BLaER1 (cell line): ENCODE data around the gene KCNK7.

ENCODE experiments used
- H3K27ac ChIP-seq: shearing (Covaris generic); formaldehyde crosslinking; 2 replicates; pipeline ENCODE4 v1.8.1; 2022
- H3K27me3 ChIP-seq: shearing (Covaris generic); formaldehyde crosslinking; 2 replicates; pipeline ENCODE4 v1.8.1; 2022
- H3K36me3 ChIP-seq: shearing (Covaris generic); formaldehyde crosslinking; 2 replicates; pipeline ENCODE4 v1.8.1; 2022
- H3K4me1 ChIP-seq: shearing (Covaris generic); formaldehyde crosslinking; 2 replicates; pipeline ENCODE4 v1.8.1; 2022
- H3K4me2 ChIP-seq: shearing (Covaris generic); formaldehyde crosslinking; 2 replicates; pipeline ENCODE4 v1.8.1; 2022
- H3K4me3 ChIP-seq: shearing (Covaris generic); formaldehyde crosslinking; 2 replicates; pipeline ENCODE4 v1.8.1; 2022
- H3K9ac ChIP-seq: shearing (Covaris generic); formaldehyde crosslinking; 2 replicates; pipeline ENCODE4 v1.8.1; 2022
- H3K9me3 ChIP-seq: shearing (Covaris generic); formaldehyde crosslinking; 2 replicates; pipeline ENCODE4 v1.8.1; 2022
- H4K20me1 ChIP-seq: shearing (Covaris generic); formaldehyde crosslinking; 2 replicates; pipeline ENCODE4 v1.8.1; 2022
- Cebpa-rat ChIP-seq: shearing (Covaris generic); IDR thresholded peaks from 2 replicates; pipeline ENCODE4 v1.8.1; 2022

KCNK7 gene

DNA sequence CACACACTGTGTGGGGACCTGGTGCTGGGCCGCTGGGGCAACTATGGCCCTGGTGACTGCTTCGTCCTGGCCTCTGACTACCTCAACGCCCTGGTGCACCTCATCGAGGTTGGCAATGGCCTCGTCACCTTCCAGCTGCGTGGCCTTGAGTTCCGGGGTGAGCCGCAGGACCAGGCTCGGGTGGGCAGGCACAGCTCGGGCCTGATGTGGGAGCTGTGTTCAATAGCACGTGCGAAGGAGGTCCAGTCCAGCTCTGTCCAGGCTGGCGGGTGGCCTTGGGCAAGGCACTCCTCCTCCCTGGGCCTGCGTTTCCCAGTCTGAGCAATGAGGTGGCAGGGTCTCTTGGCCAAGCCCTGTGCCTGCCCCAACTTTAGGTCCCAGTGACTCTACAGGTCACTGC lies 34.0 kb upstream of the KCNK7 start:
- Histone ChIP-seq H3K4me3 (no peak overlapping the region), H4K20me1 (0 out of 2 replicates have a peak, but pooled peaks cover 6% of the 10 kb centered on the region), H3K9ac (no peak overlapping the region), H3K9me3 (no peaks in the 10 kb centered on the region), H3K36me3 (peaks cover 91% of the 10 kb centered on the region), H3K27ac (no peak overlapping the region), H3K27me3 (no peaks in the 10 kb centered on the region), H3K4me2 (no peak overlapping the region), H3K4me1 (peaks cover 53% of the 10 kb centered on the region)
- no peak for TF ChIP-seq Cebpa-rat

DNA sequence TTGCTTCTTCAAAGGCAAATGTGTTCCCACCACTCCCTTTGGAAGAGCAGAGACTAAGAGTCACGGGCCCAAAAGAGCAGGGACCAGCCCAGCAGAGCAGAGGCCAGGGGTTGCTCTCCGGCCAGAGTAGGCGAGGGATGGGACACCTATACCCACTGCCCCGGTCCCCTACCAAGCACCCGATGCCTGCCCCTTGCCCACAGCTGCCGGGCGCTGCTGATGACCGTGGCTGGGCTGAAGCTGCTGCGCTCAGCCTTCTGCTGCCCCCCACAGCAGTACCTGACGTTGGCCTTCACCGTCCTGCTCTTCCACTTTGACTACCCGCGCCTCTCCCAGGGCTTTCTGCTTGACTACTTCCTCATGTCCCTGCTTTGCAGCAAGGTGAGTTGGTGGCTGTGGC lies 31.6 kb upstream of the KCNK7 start:
- Histone ChIP-seq H3K36me3 (peaks cover 94% of the 10 kb centered on the region), H3K4me3 (no peak overlapping the region), H3K27ac (no peak overlapping the region), H3K27me3 (no peaks in the 10 kb centered on the region), H3K4me2 (no peak overlapping the region), H3K9me3 (no peaks in the 10 kb centered on the region), H3K4me1 (peaks cover 38% of the 10 kb centered on the region), H3K9ac (peak overlapping the region; percentile 34; the same call in 1 of the 2 replicates), H4K20me1 (peaks cover 12% of the 10 kb centered on the region; the same call in 1 of the 2 replicates)
- TF ChIP-seq Cebpa-rat: no peak

DNA sequence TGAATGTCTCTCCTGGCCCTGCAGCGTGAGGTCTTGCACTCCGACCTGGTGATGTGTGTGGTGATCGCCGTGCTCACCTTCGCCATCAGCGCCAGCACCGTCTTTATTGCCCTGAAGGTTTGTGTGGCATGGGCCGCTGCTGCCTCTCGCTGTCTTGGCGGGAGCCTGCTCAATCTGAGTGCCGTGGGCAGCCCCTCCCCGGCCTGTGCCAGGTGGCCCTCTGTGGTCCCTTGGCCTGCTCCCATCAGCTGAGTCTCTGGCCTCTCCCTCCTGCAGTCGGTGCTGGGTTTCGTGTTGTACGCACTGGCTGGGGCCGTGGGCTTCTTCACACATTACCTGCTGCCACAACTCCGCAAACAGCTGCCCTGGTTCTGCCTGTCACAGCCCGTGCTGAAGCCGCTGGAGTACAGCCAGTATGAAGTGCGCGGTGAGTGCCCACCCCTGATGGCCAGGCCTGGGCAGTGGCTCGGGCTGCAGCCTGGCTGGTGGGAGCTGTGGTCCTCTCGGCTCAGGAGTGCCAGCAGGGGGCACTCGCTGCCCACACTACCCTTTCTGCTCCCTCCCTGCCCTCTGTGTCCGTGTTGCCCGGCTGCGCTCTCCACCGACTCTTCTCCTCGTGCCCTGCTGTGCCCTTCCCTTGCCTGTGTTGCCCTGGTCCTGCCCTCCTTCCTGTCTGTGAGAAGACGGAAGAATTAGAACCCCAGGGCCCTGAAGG lies 30.2 kb upstream of the KCNK7 start:
- Histone ChIP-seq H3K27me3 (no peaks in the 10 kb centered on the region), H3K36me3 (peaks cover 96% of the 10 kb centered on the region), H3K27ac (peak overlapping the region; percentile 38; the same call in 1 of the 2 replicates), H3K9me3 (no peaks in the 10 kb centered on the region), H3K4me1 (peaks cover 30% of the 10 kb centered on the region), H3K9ac (no peak overlapping the region), H3K4me2 (peak overlapping the region; percentile 6; the same call in 1 of the 2 replicates), H4K20me1 (peaks cover 13% of the 10 kb centered on the region), H3K4me3 (no peak overlapping the region)
- no peak for TF ChIP-seq Cebpa-rat

DNA sequence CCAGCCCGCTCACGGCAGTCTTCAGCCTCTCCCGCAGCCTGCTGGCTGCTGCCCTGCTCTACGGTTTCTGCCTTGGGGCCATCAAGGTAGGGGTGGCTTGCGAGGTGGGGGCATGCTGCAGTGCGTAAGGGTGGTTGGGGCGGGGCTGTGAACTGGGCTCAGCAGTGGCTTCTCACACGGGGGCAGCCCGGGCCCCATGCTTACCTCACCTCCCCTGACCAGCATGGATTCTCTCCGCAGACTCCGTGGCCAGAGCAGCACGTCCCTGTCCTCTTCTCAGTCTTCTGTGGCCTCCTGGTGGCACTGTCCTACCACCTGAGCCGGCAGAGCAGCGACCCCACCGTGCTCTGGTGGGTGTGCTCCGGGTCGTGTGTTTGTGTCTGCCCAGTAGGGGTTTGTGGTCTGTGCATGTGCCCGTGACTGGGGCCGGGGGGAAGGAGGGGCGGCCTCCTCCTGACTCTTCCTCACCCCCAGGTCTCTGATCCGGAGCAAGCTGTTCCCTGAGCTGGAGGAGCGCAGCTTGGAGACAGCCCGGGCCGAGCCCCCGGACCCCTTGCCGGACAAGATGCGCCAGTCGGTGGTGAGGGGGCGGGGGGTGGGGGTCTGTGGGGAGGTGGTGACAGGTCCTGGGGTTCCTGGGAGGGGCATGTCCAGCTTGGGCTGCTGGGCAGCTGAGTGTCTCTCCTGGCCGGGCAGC lies 29.5 kb upstream of the KCNK7 start:
- Histone ChIP-seq H3K27me3 (no peaks in the 10 kb centered on the region), H3K4me3 (no peak overlapping the region), H3K4me1 (peaks cover 30% of the 10 kb centered on the region), H3K27ac (peak overlapping the region; percentile 30), H4K20me1 (peaks cover 20% of the 10 kb centered on the region), H3K4me2 (peak overlapping the region; percentile 58), H3K36me3 (peaks cover 96% of the 10 kb centered on the region), H3K9me3 (no peaks in the 10 kb centered on the region), H3K9ac (peak overlapping the region; percentile 48; the same call in 1 of the 2 replicates)
- TF ChIP-seq Cebpa-rat: no peak

DNA sequence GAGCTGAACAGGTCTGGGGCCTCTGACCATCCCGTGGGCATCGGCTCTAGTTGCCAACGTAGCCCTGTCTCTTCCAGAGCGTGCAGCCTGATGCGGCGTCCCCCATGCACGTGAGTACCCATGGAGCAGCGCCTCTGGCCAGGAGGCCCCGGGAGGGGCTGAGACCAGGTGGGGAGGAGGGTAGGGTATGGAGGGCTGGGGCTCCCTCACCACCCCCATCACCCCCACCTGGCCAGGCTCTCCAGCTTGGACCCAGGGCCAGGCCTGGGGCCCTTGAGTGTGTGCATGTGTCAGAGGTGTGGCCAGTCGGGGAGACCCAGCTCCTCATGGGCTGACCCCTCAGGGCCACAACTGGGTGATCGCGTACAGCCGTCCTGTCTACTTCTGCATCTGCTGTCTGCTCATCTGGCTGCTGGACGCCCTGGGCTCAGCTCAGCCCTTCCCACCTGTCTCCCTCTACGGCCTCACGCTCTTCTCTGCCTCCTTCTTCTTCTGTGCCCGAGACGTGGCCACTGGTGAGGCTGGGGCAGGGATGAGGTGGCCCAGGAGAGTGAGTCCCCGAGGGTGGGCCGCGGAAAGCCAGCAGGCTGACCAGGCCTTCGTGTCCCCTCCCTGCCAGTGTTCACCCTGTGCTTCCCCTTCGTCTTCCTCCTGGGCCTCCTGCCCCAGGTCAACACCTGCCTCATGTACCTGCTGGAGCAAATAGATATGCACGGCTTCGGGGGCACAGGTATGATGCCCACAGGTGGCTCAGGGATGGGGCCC lies 28.4 kb upstream of the KCNK7 start:
- H3K27me3 ChIP-seq: no peaks in the 10 kb centered on the region
- H3K9ac ChIP-seq: 0 out of 2 replicates have a peak overlapping the region, but pooled peaks have one; percentile 29
- H3K4me1 ChIP-seq: peaks cover 34% of the 10 kb centered on the region
- H3K27ac ChIP-seq: no peak overlapping the region
- H3K9me3 ChIP-seq: no peaks in the 10 kb centered on the region
- no peak overlapping the region for H3K4me2 ChIP-seq
- peaks cover 96% of the 10 kb centered on the region for H3K36me3 ChIP-seq
- H3K4me3 ChIP-seq: no peak overlapping the region
- H4K20me1 ChIP-seq: peaks cover 31% of the 10 kb centered on the region
- TF ChIP-seq Cebpa-rat: no peak

DNA sequence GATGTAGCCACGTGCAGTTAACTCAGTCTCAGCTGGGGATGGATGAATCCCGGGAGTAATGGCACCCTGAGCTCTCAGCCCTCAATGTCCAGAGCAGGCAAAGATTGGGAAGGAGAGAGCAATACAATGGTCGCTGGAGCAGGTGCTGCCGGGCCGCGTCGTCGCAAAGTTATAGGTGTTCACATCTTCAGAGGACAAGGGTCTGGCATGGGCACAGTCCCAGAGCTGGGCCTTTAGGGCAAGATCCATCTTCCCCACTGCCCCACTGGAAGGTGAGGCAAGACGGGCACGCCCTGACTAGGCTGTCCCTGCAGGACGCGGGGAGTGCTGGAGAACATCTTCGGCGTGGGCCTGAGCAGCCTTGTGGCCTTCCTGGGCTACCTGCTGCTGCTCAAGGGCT lies 27.6 kb upstream of the KCNK7 start:
- peaks cover 96% of the 10 kb centered on the region for H3K36me3 ChIP-seq

DNA sequence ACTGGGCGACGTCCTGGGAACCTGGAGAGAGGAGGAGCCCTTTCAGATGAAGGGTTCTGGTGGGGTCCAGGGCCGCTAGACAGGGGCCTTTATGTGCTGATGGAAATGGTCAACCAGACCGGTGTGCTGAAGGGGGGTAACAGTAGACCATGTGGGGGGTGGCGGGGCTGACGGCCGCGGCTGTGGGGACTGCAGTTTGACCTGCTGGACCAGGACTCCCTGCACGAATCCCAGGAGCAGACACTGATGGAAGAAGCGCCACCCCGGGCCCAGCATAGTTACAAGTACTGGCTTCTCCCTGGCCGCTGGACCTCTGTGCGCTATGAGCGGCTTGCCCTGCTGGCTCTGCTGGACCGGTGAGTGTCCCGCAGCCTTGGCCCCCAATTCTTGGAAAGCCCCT lies 26.4 kb upstream of the KCNK7 start:
- no peak for TF ChIP-seq Cebpa-rat
- H3K36me3 ChIP-seq: peaks cover 96% of the 10 kb centered on the region

More for the DNA sequence above, 27.6 kb upstream of the KCNK7 start:
- Histone ChIP-seq H3K9ac (no peak overlapping the region), H4K20me1 (peaks cover 39% of the 10 kb centered on the region), H3K4me1 (peaks cover 43% of the 10 kb centered on the region), H3K4me3 (no peak overlapping the region), H3K27me3 (no peaks in the 10 kb centered on the region), H3K4me2 (no peak overlapping the region), H3K27ac (no peak overlapping the region), H3K9me3 (no peaks in the 10 kb centered on the region)
- TF ChIP-seq Cebpa-rat: no peak

DNA sequence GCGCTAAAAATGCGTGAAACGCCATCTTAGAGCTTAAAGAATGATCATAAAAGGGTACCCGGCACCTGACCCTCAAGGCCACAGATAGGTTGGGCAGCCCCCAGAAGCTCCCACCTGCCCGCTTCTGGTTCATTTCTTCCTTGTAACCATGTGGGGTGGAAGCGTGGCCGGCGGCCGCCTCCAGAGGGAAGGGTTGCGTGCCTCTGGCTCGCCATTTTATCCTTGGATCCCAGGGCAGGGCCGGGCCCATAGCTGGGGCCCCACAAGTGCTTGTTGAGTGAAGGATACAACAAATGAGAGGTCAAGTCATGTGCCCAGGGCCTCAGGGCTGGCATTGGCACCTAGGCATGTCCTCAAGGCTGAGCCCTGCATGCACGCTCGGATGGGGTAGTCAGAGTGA lies 25.9 kb upstream of the KCNK7 start:
- H3K4me3 ChIP-seq: no peak overlapping the region
- peaks cover 56% of the 10 kb centered on the region for H4K20me1 ChIP-seq
- peaks cover 56% of the 10 kb centered on the region for H3K4me1 ChIP-seq
- H3K36me3 ChIP-seq: peaks cover 93% of the 10 kb centered on the region
- TF ChIP-seq Cebpa-rat: no peak
- H3K9me3 ChIP-seq: no peaks in the 10 kb centered on the region
- H3K27me3 ChIP-seq: no peaks in the 10 kb centered on the region
- H3K27ac ChIP-seq: no peak overlapping the region
- H3K4me2 ChIP-seq: no peak overlapping the region
- H3K9ac ChIP-seq: no peak overlapping the region

More for the DNA sequence above, 26.4 kb upstream of the KCNK7 start:
- Histone ChIP-seq H4K20me1 (peaks cover 51% of the 10 kb centered on the region), H3K27me3 (no peaks in the 10 kb centered on the region), H3K9me3 (no peaks in the 10 kb centered on the region), H3K27ac (no peak overlapping the region), H3K4me2 (no peak overlapping the region), H3K9ac (no peak overlapping the region), H3K4me3 (no peak overlapping the region), H3K4me1 (peaks cover 54% of the 10 kb centered on the region)

DNA sequence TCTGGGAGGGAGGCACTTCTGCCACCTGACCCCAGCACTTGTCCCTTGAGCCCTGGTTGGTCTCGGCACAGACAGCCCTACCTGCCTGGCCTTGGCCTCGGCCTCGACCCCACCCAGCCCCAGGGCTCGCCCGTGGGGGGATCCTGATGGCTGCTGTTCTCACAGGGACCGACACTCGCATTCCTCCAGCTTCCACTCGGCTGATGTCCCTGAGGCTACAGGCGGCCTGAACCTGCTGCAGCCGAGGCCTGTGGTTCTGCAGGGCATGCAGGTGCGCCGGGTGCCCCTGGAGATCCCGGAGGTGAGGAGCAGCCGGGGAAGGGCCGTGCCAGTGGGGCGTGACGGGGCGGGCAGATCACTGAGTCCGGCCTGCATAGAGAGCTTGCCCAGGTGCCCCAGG lies 25.1 kb upstream of the KCNK7 start:
- no peak overlapping the region for H3K27ac ChIP-seq
- H3K4me2 ChIP-seq: no peak overlapping the region
- peaks cover 88% of the 10 kb centered on the region for H3K36me3 ChIP-seq
- peaks cover 51% of the 10 kb centered on the region for H3K4me1 ChIP-seq
- no peak overlapping the region for H3K4me3 ChIP-seq
- no peaks in the 10 kb centered on the region for H3K9me3 ChIP-seq
- H3K9ac ChIP-seq: no peak overlapping the region
- TF ChIP-seq Cebpa-rat: no peak
- no peaks in the 10 kb centered on the region for H3K27me3 ChIP-seq
- peaks cover 62% of the 10 kb centered on the region for H4K20me1 ChIP-seq
